ENCODE measurements around the gene HMOX1. TPM values are rescaled to one million over a fixed set of nuclear protein-coding genes. Genes with fewer than 3 reads are reported as not detected.
A peak's percentile ranks its signal among the peaks of the same experiment; 100 is the strongest.

HMOX1 gene
- total RNA-seq, 6 donors from 2014 or later = 22.0 to 306 (median 77.9) TPM

DNA sequence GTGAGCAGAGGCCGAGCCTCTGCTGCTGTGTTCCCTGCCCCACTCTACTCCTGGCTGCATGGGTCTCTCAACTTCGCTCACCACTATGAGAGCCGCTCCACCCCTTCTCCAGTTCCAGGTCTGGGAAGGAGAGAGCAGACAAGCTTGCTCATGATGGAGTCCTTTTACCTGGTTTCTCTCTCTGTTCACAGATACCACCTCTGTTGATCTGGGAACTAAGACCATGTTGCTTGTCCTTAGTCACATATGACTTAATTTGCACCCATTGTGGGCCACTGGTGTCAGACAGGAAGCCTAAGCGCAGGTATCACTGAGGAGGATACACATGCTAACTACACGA, 45.9 kb downstream of the HMOX1 start:
- WGBS, 2 donors = 80 to 90% methylated on average over 4 to 5 of the region's 5 CpGs
- Histone ChIP-seq H3K36me3 (peaks cover 0 to 37% (median 30%) of the 10 kb centered on the region in 4 donors), H3K27ac (no peak overlapping the region), H3K27me3 (no peaks in the 10 kb centered on the region), H3K4me1 (peaks cover 4 to 7% (median 5%) of the 10 kb centered on the region in 4 donors), H3K4me3 (no peak overlapping the region), H3K9me3 (no peaks in the 10 kb centered on the region)
- DNase-seq (no peak), ATAC-seq (ENCODE audit: low FRiP score in 2 of 2) (no peak)
- no peak for TF ChIP-seq EP300 (IDR thresholded peaks at IDR 0.05)
- TF ChIP-seq CTCF (IDR thresholded peaks at IDR 0.05) = no peak
- no peak for TF ChIP-seq POLR2A (IDR thresholded peaks at IDR 0.05)
- no peak for TF ChIP-seq POLR2AphosphoS5 (IDR thresholded peaks at IDR 0.05)

DNA sequence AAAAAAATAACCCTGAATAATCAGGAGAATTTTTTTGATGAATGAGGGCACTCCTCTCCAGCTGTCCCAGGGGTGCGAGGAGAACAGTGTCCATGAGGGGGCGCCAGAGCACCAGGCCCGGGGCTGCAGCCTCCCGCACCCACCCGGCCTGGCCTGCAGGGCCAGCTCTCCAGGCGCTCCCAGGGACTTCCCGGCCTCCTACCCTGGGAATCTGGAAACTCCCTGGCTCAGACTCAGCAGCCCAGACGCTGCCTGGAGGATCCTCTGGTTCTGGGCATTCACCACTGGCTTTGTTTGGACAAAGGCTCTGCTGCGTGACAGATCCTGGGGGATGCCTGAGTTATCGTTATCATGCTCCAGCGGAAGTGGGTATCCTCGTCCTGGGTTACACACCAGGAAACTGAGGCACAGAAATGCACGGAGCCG, 50.0 kb downstream of the HMOX1 start:
- H3K27ac ChIP-seq = peak overlapping the region in 2 of 4 donors; percentile 1 to 55
- H3K36me3 ChIP-seq = peaks cover 0 to 10% (median 0%) of the 10 kb centered on the region in 4 donors
- WGBS, 2 donors = 22 to 44% methylated on average over 7 to 14 of the region's 14 CpGs
- peaks cover 0 to 12% (median 6%) of the 10 kb centered on the region in 4 donors for H3K9me3 ChIP-seq
- peak; percentile 95 to 96 for ATAC-seq (ENCODE audit: low FRiP score in 2 of 2)
- TF ChIP-seq CTCF (IDR thresholded peaks at IDR 0.05) (peak; percentile 95 to 97 (median 97)), POLR2AphosphoS5 (IDR thresholded peaks at IDR 0.05) (peak in 1 of 2 donors; percentile 33), POLR2A (IDR thresholded peaks at IDR 0.05) (no peak), EP300 (IDR thresholded peaks at IDR 0.05) (peak in 1 of 4 donors; percentile 3)
- H3K27me3 ChIP-seq = no peaks in the 10 kb centered on the region
- H3K4me1 ChIP-seq = peaks cover 4 to 7% (median 5%) of the 10 kb centered on the region in 4 donors
- peak; percentile 91 for DNase-seq
- no peak overlapping the region for H3K4me3 ChIP-seq

DNA sequence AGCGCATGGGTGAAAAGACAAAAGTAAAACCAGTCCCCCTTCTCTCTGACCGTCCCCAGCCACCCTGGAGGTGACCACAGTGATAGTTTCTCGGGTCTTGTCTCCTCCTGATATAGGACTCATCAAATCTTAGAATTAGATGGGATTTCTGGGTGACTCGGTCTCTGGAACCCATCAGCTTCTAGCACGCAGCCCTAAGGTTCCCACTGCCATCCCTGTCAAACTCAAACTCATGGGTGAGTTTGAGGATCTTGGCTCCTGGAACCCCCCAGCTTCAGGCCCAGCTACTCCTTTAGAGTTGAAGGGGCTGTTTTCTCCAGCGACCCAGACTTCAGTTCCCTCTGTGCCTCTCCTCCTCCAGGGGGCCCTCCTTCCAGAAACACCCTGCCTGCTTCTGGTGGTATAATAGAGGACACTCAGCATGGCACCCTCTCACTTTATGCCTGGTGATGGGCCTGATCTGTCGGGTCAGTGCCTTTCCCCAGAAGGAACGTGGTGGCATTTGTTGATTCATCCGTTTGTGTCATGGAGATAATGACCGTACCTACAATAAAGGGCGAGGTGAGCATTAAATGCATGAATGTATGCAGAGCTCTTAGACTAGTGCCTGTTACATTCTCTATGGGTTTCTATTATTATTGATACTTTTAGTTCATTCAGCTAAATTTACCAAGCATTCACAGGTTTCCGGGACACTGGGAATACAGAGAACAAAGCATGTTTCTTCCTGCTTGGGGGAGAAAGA, 50.8 kb downstream of the HMOX1 start:
- H3K9me3 ChIP-seq = peaks cover 0 to 12% (median 6%) of the 10 kb centered on the region in 4 donors
- ATAC-seq (ENCODE audit: low FRiP score in 2 of 2) (no peak), DNase-seq (no peak)
- no peaks in the 10 kb centered on the region for H3K27me3 ChIP-seq
- H3K4me1 ChIP-seq = peaks cover 4 to 7% (median 5%) of the 10 kb centered on the region in 4 donors
- H3K36me3 ChIP-seq = peaks cover 0 to 9% (median 0%) of the 10 kb centered on the region in 4 donors
- WGBS, 2 donors = 85 to 86% methylated on average over 10 to 12 of the region's 12 CpGs
- H3K27ac ChIP-seq = peak overlapping the region in 1 of 4 donors; percentile 55
- TF ChIP-seq POLR2AphosphoS5 (IDR thresholded peaks at IDR 0.05) = no peak
- no peak for TF ChIP-seq POLR2A (IDR thresholded peaks at IDR 0.05)
- TF ChIP-seq CTCF (IDR thresholded peaks at IDR 0.05) = no peak
- TF ChIP-seq EP300 (IDR thresholded peaks at IDR 0.05) = no peak
- H3K4me3 ChIP-seq = no peak overlapping the region

DNA sequence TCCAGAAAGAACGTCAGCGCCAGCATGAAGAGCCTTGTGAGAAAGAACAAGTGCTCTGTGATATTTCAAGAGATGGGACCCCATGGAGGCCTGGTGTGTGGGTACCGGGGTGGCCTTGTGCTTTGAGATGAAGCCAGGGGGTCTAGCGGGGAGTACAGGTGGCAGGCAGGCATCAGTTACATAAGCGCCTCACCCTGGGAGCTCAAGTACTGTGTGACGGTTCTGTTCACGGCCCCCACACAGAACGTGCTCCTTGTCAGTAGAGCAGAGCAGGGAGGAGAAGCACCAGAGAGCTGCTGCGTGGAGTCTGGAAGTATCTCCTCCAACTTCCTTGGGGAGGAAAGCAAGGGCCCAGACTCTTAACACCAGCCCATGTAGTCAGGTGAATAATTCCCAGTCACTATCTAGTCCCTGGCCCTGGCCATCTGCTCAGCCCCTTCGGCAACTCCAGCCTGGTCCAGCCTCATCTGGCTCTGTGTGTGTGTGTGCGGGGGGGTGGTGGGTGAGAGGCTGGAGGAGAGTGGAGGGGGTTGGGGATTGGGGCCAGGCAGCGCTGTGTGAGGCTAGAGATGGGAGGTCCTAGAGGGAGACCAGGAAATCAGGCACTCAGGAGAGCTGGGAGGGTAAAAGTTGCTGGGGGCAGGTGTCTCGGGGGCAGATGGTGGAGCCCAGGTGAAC, 51.5 kb downstream of the HMOX1 start:
- 92 to 98% methylated on average over 12 to 13 of the region's 13 CpGs for WGBS, 2 donors
- Histone ChIP-seq H3K4me3 (no peak overlapping the region), H3K9me3 (peaks cover 0 to 12% (median 6%) of the 10 kb centered on the region in 4 donors), H3K27me3 (no peaks in the 10 kb centered on the region), H3K4me1 (peaks cover 4 to 7% (median 5%) of the 10 kb centered on the region in 4 donors), H3K36me3 (peaks cover 0 to 9% (median 0%) of the 10 kb centered on the region in 4 donors), H3K27ac (no peak overlapping the region)
- no peak for DNase-seq
- no peak for ATAC-seq (ENCODE audit: low FRiP score in 2 of 2)
- TF ChIP-seq POLR2A (IDR thresholded peaks at IDR 0.05) = no peak
- TF ChIP-seq EP300 (IDR thresholded peaks at IDR 0.05) = no peak
- TF ChIP-seq CTCF (IDR thresholded peaks at IDR 0.05) = no peak
- TF ChIP-seq POLR2AphosphoS5 (IDR thresholded peaks at IDR 0.05) = no peak

Data from upper lobe of left lung (tissue), 6 donors.